Spleen (tissue), 11 donors: ENCODE data around the gene SH3BP4. TPM values are rescaled to one million over a fixed set of nuclear protein-coding genes. Genes with fewer than 3 reads are reported as not detected.

Experiments
- DNase-seq: peaks from one replicate; pipeline ENCODE4 v3.0.0-alpha.2; 2020
- H3K27ac ChIP-seq, 8 donors: fragments of 200-600 bp; sonication (generic) in 7 of 8; 1 replicate in 4 of 8; 2 replicates in 4 of 8; pipeline versions ENCODE4 v1.5.0 to v1.8.0; 2016 to 2021; ENCODE audit warnings: inconsistent platforms in 4 of 8, mild to moderate bottlenecking in 4 of 8, moderate library complexity in 1 of 8
- H3K27me3 ChIP-seq, 7 donors: fragments of 200-600 bp; sonication (generic) in 6 of 7; replicated peaks in 1 of 7; 1 replicate in 4 of 7; 2 replicates in 3 of 7; pipeline versions ENCODE4 v1.5.0 to v1.8.0; 2016 to 2021; ENCODE audit warnings: inconsistent platforms in 3 of 7, mild to moderate bottlenecking in 1 of 7
- H3K36me3 ChIP-seq, 6 donors: fragments of 200-600 bp; sonication (generic) in 5 of 6; 1 replicate in 4 of 6; 2 replicates in 2 of 6; pipeline versions ENCODE4 v1.5.0 to v1.8.0; 2016 to 2021; ENCODE audit warnings: inconsistent platforms in 2 of 6
- H3K4me1 ChIP-seq, 6 donors: fragments of 200-600 bp; sonication (generic) in 5 of 6; 1 replicate in 3 of 6; 2 replicates in 3 of 6; pipeline versions ENCODE4 v1.5.0 to v1.8.0; 2016 to 2021; ENCODE audit warnings: inconsistent platforms in 3 of 6
- H3K4me3 ChIP-seq, 8 donors: fragments of 200-600 bp; sonication (generic) in 7 of 8; 1 replicate in 4 of 8; 2 replicates in 4 of 8; pipeline versions ENCODE4 v1.5.0 to v1.8.0; 2016 to 2021; ENCODE audit warnings: inconsistent platforms in 4 of 8, mild to moderate bottlenecking in 4 of 8, moderate library complexity in 2 of 8
- H3K9me3 ChIP-seq, 8 donors: fragments of 200-600 bp; sonication (generic) in 7 of 8; 1 replicate in 4 of 8; 2 replicates in 4 of 8; pipeline versions ENCODE4 v1.5.0 to v1.8.0; 2016 to 2021; ENCODE audit warnings: inconsistent platforms in 4 of 8
- CTCF ChIP-seq, 11 experiments: fragments of 200-600 bp in 7 of 11; fragments of 450-650 bp in 4 of 11; sonication (generic) in 4 of 11; IDR thresholded peaks in 8 of 11; conservative IDR thresholded peaks in 3 of 11; 1 replicate in 7 of 11; 2 replicates in 4 of 11; pipeline versions ENCODE4 v1.4.0 to v1.8.0; 2016 to 2021; ENCODE audit warnings: antibody characterized with exemption in 11 of 11, inconsistent platforms in 4 of 11, mild to moderate bottlenecking in 1 of 11
- POLR2A ChIP-seq, 3 donors: fragments of 450-650 bp; IDR thresholded peaks; one replicate each; pipeline ENCODE4 v1.5.1; 2017; ENCODE audit warnings: antibody characterized with exemption in 3 of 3, mild to moderate bottlenecking in 1 of 3
- POLR2AphosphoS5 ChIP-seq, 3 donors: sonication (generic); formaldehyde crosslinking; IDR thresholded peaks; one replicate each; pipeline ENCODE4 v1.5.1; 2017; ENCODE audit warnings: antibody characterized with exemption in 3 of 3
- WGBS, 5 donors: extraction: QIAGEN DNeasy Blood & Tissue Kit in 3 of 5; methylation state at CpG; one replicate each; pipeline versions ENCODE4 v1.1.5 to v1.1.7; 2013 to 2018; 5-methylcytosine and 5-hydroxymethylcytosine counted together
- intact Hi-C: fragments of 100-400 bp; cut with DNase I; formaldehyde crosslinking; loops from one replicate; pipeline ENCODE4 v1.15.0; 2023; ENCODE audit warnings: low total_unique reads
- polyA plus RNA-seq, 3 donors: library from polyadenylated mRNA; stranded (reverse); fragments of 200-250 nt; gene quantifications; one replicate each; pipeline ENCODE4 v1.2.1, GENCODE V29; 2013
- total RNA-seq, 7 donors: library from RNA; depleted of rRNA in 3 of 7; stranded (reverse); fragments of >200 nt in 3 of 7; fragmentation: NEBNext Ultra II Directional in 4 of 7; extraction: Animal tissue kit (Norgen Biotek cat#: 25700) in 4 of 7; gene quantifications; one replicate each; pipeline versions ENCODE4 v1.1.0 to v1.2.1, GENCODE V29; 2016 to 2021
- donor health status: healthy with polysubstance abuse.
- donor health status: DM: no; HTN: no; CAD: no; lungs with moderate emphysema.
- donor health status: DM: no; HTN: no; CAD: no.
- donor health status: Bipolar disorder and iron deficiency.
- donor health status: healthy.
- donor health status: DM: no; HTN: no; CAD: no.
- donor health status: DM: yes; HTN: yes; CAD: no.

The SH3BP4 gene
- total and polyA plus RNA-seq, 10 donors: 2.3 to 21.0 (median 12.4) TPM

- intact Hi-C loops: no loop called here
- 50 to 69% (median 58%) methylated on average over 12 to 14 of the region's 14 CpGs for WGBS, 5 donors
- Histone ChIP-seq H3K36me3 (no peaks in the 10 kb centered on the region), H3K4me1 (peaks cover 0 to 17% (median 6%) of the 10 kb centered on the region in 6 donors), H3K4me3 (no peak overlapping the region), H3K9me3 (no peaks in the 10 kb centered on the region), H3K27me3 (peaks cover 0 to 16% (median 0%) of the 10 kb centered on the region in 7 donors), H3K27ac (no peak overlapping the region)
- peak; percentile 44 for DNase-seq
- no peak for TF ChIP-seq POLR2A (IDR thresholded peaks at IDR 0.05)
- TF ChIP-seq POLR2AphosphoS5 (IDR thresholded peaks at IDR 0.05): no peak
- TF ChIP-seq CTCF (IDR thresholded peaks at IDR 0.05 in 8 of 11, conservative IDR thresholded peaks at IDR 0.05 in 3 of 11): no peak
These were observed 17.0 kb downstream of the SH3BP4 start for GRCh38 chr2:234968631-234969305.

- H3K27me3 ChIP-seq: peaks cover 0 to 16% (median 0%) of the 10 kb centered on the region in 7 donors
- no peak for DNase-seq
- WGBS, 5 donors: 72 to 82% (median 78%) methylated on average over 15 to 17 of the region's 17 CpGs
These were observed 17.7 kb downstream of the SH3BP4 start for GRCh38 chr2:234969306-234970098.

DNA sequence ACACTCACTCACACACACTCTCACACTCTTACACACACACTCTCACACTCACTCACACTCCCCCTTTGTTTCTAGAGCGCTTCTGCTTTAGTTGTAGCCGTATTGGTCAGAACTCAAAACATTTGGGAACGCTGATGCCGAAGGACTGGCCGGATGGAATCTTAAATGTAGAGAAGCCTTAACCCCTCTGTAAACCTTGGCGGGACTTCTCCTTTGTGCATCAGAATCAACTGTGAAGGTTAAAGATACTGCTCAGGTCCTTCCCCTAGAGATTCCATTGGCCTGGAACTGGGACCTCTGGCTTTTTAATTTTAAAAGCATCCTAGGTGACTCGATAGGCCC is 18.3 kb downstream of the SH3BP4 start:
- 84 to 97% (median 92%) methylated on average over 7 of the region's 7 CpGs for WGBS, 5 donors
- Histone ChIP-seq H3K4me1 (peaks cover 0 to 11% (median 1%) of the 10 kb centered on the region in 6 donors), H3K27me3 (peaks cover 0 to 16% (median 0%) of the 10 kb centered on the region in 7 donors), H3K36me3 (no peaks in the 10 kb centered on the region), H3K4me3 (no peak overlapping the region), H3K9me3 (no peaks in the 10 kb centered on the region), H3K27ac (no peak overlapping the region)
- DNase-seq: no peak
- TF ChIP-seq POLR2A (IDR thresholded peaks at IDR 0.05) (no peak), CTCF (IDR thresholded peaks at IDR 0.05 in 8 of 11, conservative IDR thresholded peaks at IDR 0.05 in 3 of 11) (no peak), POLR2AphosphoS5 (IDR thresholded peaks at IDR 0.05) (no peak)
- intact Hi-C loops: no loop called here

More at GRCh38 chr2:234969306-234970098, 17.7 kb downstream of the SH3BP4 start:
- H3K4me3 ChIP-seq: no peak overlapping the region
- no peaks in the 10 kb centered on the region for H3K9me3 ChIP-seq
- peaks cover 0 to 17% (median 6%) of the 10 kb centered on the region in 6 donors for H3K4me1 ChIP-seq
- no peak overlapping the region for H3K27ac ChIP-seq
- no peak for TF ChIP-seq POLR2A (IDR thresholded peaks at IDR 0.05)
- TF ChIP-seq POLR2AphosphoS5 (IDR thresholded peaks at IDR 0.05): no peak
- no peak for TF ChIP-seq CTCF (IDR thresholded peaks at IDR 0.05 in 8 of 11, conservative IDR thresholded peaks at IDR 0.05 in 3 of 11)
- H3K36me3 ChIP-seq: no peaks in the 10 kb centered on the region
- intact Hi-C loops: no loop called here

GRCh38 chr2:234970477-234970882 is 18.7 kb downstream of the SH3BP4 start:
- 84 to 95% (median 93%) methylated on average over 13 of the region's 13 CpGs for whole genome bisulfite sequencing, 5 donors
- no peak overlapping the region for H3K4me3 ChIP-seq
- H3K4me1 ChIP-seq: peaks cover 0 to 9% (median 0%) of the 10 kb centered on the region in 6 donors
- H3K9me3 ChIP-seq: no peaks in the 10 kb centered on the region
- TF ChIP-seq CTCF (IDR thresholded peaks at IDR 0.05 in 8 of 11, conservative IDR thresholded peaks at IDR 0.05 in 3 of 11) (no peak), POLR2AphosphoS5 (IDR thresholded peaks at IDR 0.05) (no peak), POLR2A (IDR thresholded peaks at IDR 0.05) (no peak)
- no peaks in the 10 kb centered on the region for H3K36me3 ChIP-seq
- H3K27ac ChIP-seq: no peak overlapping the region
- intact Hi-C loops: no loop called here
- peaks cover 0 to 16% (median 0%) of the 10 kb centered on the region in 7 donors for H3K27me3 ChIP-seq
- no peak for DNase-seq
